Neutrophil (primary cell): ENCODE measurements around the gene SUGCT.

Experiments
- H3K27ac ChIP-seq: fragments of 200-600 bp; sonication (generic); 2 replicates; pipeline ENCODE4 v1.5.1; 2016; ENCODE audit warnings: mild to moderate bottlenecking, moderate library complexity
- H3K27me3 ChIP-seq: fragments of 200-600 bp; sonication (generic); 2 replicates; pipeline ENCODE4 v1.6.0; 2016; ENCODE audit warnings: mild to moderate bottlenecking
- H3K36me3 ChIP-seq: fragments of 200-600 bp; sonication (generic); 2 replicates; pipeline ENCODE4 v1.5.1; 2017
- H3K4me1 ChIP-seq, 2 experiments: fragments of 200-600 bp in 1 of 2; sonication (generic) in 1 of 2; 1 replicate in 1 of 2; 2 replicates in 1 of 2; pipeline versions ENCODE4 v1.5.1 to v1.6.1; 2013 to 2016; ENCODE audit warnings: low read depth in 1 of 2, low read length in 1 of 2, mild to moderate bottlenecking in 1 of 2, moderate library complexity in 1 of 2; ENCODE audit not compliant: control insufficient read depth in 1 of 2, insufficient read depth in 1 of 2
- H3K4me3 ChIP-seq, 2 experiments: fragments of 200-600 bp in 1 of 2; sonication (generic) in 1 of 2; 1 replicate in 1 of 2; 2 replicates in 1 of 2; pipeline ENCODE4 v1.5.1; 2013 to 2016; ENCODE audit warnings: low read depth in 1 of 2, low read length in 1 of 2, mild to moderate bottlenecking in 1 of 2, moderate library complexity in 1 of 2
- H3K9me3 ChIP-seq: fragments of 200-600 bp; sonication (generic); 2 replicates; pipeline ENCODE4 v1.5.1; 2016
- TF ChIP-seq, protein P1 (sequence below): fragments of 200-600 bp; sonication (generic); IDR thresholded peaks from 2 replicates; pipeline ENCODE4 v1.5.1; 2016; ENCODE audit warnings: antibody characterized with exemption

Gene SUGCT

DNA sequence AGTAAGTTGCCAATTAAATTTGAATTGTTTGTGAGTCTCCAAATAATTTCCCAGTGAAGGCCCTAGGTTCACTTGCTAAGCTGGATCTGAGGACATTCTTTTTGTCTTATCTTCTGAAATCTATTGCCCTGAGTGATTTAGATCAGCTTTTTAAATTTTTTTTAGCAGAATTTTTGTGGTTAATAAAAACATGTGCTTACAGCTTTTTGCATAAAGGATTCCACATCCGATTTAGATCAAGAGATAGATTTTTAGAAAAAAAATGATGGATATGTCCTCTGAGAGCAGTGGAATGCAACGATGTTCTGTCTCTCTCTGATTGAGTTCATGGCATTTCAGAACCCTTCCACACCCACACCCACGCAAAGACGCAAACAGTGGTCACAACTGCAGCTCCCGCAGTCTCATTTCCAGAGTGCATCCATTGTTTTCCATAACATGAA is 358.8 kb downstream of the SUGCT start:
- no peaks in the 10 kb centered on the region for H3K4me1 ChIP-seq
- no peak overlapping the region for H3K4me3 ChIP-seq
- TF ChIP-seq, protein P1, sequence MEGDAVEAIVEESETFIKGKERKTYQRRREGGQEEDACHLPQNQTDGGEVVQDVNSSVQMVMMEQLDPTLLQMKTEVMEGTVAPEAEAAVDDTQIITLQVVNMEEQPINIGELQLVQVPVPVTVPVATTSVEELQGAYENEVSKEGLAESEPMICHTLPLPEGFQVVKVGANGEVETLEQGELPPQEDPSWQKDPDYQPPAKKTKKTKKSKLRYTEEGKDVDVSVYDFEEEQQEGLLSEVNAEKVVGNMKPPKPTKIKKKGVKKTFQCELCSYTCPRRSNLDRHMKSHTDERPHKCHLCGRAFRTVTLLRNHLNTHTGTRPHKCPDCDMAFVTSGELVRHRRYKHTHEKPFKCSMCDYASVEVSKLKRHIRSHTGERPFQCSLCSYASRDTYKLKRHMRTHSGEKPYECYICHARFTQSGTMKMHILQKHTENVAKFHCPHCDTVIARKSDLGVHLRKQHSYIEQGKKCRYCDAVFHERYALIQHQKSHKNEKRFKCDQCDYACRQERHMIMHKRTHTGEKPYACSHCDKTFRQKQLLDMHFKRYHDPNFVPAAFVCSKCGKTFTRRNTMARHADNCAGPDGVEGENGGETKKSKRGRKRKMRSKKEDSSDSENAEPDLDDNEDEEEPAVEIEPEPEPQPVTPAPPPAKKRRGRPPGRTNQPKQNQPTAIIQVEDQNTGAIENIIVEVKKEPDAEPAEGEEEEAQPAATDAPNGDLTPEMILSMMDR: no peak
- no peak overlapping the region for H3K27ac ChIP-seq
- no peaks in the 10 kb centered on the region for H3K36me3 ChIP-seq
- H3K9me3 ChIP-seq: no peaks in the 10 kb centered on the region
- H3K27me3 ChIP-seq: no peaks in the 10 kb centered on the region

DNA sequence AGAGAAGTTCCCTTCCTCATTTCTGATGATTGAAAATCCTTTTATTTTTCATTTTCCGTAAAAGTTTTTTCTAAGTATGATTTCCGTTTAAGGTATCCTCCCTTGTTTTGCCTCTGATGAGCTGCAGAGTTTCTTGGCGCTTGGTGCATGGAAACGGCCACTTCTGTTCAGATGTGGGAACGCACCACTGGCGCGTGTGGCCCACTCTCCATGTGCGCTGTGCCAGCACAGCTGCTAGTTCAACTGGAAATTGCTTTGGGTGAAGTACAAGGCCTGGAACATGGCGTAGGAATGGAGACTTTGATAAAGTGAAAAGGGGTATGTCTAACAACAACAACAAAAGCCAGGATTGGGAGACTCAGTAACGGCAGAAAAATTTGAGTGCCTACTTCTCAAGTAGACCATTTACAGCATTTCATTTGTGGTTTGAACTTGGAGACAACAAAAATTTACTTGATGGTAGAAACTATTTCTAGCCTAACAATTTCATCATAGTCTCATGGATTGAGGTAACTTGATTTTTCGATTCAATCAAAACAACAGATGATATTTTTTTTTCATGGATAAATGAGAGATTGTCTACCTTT is 364.2 kb downstream of the SUGCT start:
- Histone ChIP-seq H3K9me3 (no peaks in the 10 kb centered on the region), H3K4me3 (no peak overlapping the region), H3K4me1 (no peaks in the 10 kb centered on the region), H3K27me3 (no peaks in the 10 kb centered on the region), H3K36me3 (no peaks in the 10 kb centered on the region), H3K27ac (no peak overlapping the region)
- TF ChIP-seq, protein P1: no peak

DNA sequence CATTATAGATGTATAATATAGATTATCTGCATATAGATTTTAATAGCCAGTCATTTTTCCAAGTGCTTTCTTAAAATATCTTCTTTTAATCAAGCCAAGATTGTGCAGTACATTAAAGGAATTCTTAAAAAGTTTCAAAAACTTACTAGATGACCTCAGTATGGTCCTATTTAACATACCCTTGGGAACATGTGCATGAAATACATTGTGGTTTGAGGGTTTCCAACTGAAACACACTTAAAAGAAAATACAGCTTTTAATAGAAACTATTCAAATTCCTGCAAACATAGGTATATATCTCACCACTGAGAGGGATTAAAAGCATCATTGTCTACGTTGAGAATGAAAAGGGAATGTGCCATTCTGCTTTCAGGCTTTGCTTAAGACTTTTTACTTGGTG is 364.9 kb downstream of the SUGCT start:
- Histone ChIP-seq H3K36me3 (no peaks in the 10 kb centered on the region), H3K9me3 (no peaks in the 10 kb centered on the region), H3K27me3 (no peaks in the 10 kb centered on the region), H3K4me3 (no peak overlapping the region), H3K27ac (no peak overlapping the region), H3K4me1 (no peaks in the 10 kb centered on the region)
- TF ChIP-seq, protein P1: no peak

DNA sequence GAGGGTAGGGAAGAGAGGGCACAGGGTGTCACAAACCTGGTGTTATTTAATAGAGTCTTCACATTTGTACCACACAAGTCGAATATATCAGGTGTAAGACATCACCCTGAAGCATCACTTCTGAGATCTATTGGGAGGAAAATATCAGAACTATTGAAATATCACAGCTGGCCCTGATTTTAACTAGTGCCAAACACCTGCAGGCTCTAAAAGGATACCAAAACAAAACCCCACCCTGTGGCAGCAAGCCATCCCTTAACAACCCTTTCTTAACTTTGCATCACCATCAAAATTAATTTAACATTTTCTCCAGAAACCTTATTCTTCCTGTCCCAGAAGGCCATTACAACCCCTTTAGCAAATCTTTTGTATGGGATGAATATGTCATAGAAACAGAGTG is 365.4 kb downstream of the SUGCT start:
- Histone ChIP-seq H3K36me3 (no peaks in the 10 kb centered on the region), H3K4me3 (no peak overlapping the region), H3K4me1 (no peaks in the 10 kb centered on the region), H3K27ac (no peak overlapping the region), H3K27me3 (no peaks in the 10 kb centered on the region), H3K9me3 (no peaks in the 10 kb centered on the region)
- TF ChIP-seq, protein P1: no peak

DNA sequence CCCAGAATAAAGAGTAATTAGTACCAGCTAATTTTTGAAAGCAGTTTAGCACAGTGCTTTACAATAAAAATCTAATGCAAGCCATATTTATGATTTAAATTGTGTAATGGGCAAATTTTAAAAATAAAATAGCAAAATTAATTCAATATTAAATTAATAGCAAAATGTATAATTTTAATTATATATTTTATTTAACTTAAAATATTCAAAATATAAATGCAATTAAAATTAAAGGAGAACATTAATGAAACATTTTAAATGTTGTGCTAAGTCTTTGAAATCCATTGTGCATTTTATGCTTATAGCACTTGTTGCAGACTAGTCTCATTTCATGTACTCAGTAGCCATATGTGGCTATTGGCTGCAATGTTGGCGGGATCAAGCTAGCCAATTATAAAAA is 367.6 kb downstream of the SUGCT start:
- no peaks in the 10 kb centered on the region for H3K36me3 ChIP-seq
- H3K27me3 ChIP-seq: no peaks in the 10 kb centered on the region
- no peaks in the 10 kb centered on the region for H3K4me1 ChIP-seq
- no peaks in the 10 kb centered on the region for H3K9me3 ChIP-seq
- TF ChIP-seq, protein P1: no peak
- no peak overlapping the region for H3K27ac ChIP-seq
- H3K4me3 ChIP-seq: no peak overlapping the region

DNA sequence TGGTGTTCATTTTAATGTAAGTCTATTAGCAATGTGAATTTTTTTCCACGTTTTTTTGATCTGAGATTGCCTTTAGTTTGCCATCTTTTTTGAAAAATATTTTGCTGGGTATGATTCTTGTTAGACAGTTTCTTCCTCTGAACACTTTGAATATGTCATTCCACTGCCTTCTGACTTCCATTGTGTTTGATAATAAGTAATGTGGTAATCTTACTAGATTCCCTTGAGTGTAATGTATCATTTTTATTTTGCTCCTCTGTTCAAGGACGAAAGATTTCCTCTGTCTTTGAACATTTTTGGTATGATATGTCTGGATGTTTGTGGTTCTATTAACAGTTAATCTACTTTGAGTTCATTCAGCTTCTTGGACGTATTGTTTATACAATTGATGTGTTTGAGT is 371.4 kb downstream of the SUGCT start:
- H3K9me3 ChIP-seq: no peaks in the 10 kb centered on the region
- no peak overlapping the region for H3K4me3 ChIP-seq
- no peaks in the 10 kb centered on the region for H3K4me1 ChIP-seq
- TF ChIP-seq, protein P1: no peak
- H3K27ac ChIP-seq: no peak overlapping the region
- no peaks in the 10 kb centered on the region for H3K36me3 ChIP-seq
- no peaks in the 10 kb centered on the region for H3K27me3 ChIP-seq
